Upper lobe of left lung (tissue), 4 donors: Measurements from ENCODE around the gene MED13.

Experiments used
- EP300 ChIP-seq, 4 donors: sonication (generic); formaldehyde crosslinking; IDR thresholded peaks; one replicate each; pipeline ENCODE4 v1.5.1; 2017; ENCODE audit warnings: antibody characterized with exemption in 4 of 4, control low read depth in 2 of 4
- TF ChIP-seq, protein P1 (sequence below), 6 experiments: fragments of 450-650 bp in 4 of 6; fragments of 200-600 bp in 2 of 6; sonication (generic) in 2 of 6; IDR thresholded peaks; one replicate each; pipeline ENCODE4 v1.5.1; 2016 to 2019; ENCODE audit warnings: antibody characterized with exemption in 6 of 6

DNA sequence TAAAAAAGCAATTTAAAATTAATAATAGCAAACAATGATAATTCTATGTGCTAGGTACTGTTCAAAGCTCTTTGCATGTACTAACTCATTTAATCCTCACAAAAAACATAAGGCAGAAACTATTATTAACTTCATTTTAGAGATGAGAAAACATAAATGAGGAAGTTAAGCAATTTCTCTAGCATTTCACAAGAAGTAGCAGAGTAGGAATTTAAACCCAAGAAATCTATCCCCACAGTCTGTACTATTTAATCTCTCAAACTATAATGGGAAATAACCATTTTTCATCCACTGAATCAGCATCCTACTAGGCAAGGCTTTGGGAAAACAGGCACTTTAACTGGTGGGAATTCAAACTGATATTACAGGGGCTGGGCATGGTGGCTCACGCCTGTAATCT is 95.0 kb downstream of the MED13 start:
- TF ChIP-seq, protein P1, sequence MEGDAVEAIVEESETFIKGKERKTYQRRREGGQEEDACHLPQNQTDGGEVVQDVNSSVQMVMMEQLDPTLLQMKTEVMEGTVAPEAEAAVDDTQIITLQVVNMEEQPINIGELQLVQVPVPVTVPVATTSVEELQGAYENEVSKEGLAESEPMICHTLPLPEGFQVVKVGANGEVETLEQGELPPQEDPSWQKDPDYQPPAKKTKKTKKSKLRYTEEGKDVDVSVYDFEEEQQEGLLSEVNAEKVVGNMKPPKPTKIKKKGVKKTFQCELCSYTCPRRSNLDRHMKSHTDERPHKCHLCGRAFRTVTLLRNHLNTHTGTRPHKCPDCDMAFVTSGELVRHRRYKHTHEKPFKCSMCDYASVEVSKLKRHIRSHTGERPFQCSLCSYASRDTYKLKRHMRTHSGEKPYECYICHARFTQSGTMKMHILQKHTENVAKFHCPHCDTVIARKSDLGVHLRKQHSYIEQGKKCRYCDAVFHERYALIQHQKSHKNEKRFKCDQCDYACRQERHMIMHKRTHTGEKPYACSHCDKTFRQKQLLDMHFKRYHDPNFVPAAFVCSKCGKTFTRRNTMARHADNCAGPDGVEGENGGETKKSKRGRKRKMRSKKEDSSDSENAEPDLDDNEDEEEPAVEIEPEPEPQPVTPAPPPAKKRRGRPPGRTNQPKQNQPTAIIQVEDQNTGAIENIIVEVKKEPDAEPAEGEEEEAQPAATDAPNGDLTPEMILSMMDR (IDR thresholded peaks at IDR 0.05) = no peak
- no peak for TF ChIP-seq EP300 (IDR thresholded peaks at IDR 0.05)
